CD4-positive, alpha-beta T cell treated with Interleukin-2 at 100 ng/mL for 4 hours (primary cell): ENCODE results near the gene RNF225.
"Not testable (repeated sequence)": the region's sequence is repeated elsewhere in the genome, so short reads cannot be mapped to it uniquely, and the experiment has no call there.

ENCODE experiments used
- DNase-seq: peaks from one replicate; pipeline ENCODE4 v3.0.0-alpha.2; 2020; ENCODE audit warnings: low spot score

RNF225 gene

GRCh38 chr19:58395220-58395978 is at the start of gene RNF225:
Gene RNF225, plus strand, starts transcription at chr19:58395656. Its CDS starts 434 bp downstream, at chr19:58396090.
- no peak for DNase-seq

DNA sequence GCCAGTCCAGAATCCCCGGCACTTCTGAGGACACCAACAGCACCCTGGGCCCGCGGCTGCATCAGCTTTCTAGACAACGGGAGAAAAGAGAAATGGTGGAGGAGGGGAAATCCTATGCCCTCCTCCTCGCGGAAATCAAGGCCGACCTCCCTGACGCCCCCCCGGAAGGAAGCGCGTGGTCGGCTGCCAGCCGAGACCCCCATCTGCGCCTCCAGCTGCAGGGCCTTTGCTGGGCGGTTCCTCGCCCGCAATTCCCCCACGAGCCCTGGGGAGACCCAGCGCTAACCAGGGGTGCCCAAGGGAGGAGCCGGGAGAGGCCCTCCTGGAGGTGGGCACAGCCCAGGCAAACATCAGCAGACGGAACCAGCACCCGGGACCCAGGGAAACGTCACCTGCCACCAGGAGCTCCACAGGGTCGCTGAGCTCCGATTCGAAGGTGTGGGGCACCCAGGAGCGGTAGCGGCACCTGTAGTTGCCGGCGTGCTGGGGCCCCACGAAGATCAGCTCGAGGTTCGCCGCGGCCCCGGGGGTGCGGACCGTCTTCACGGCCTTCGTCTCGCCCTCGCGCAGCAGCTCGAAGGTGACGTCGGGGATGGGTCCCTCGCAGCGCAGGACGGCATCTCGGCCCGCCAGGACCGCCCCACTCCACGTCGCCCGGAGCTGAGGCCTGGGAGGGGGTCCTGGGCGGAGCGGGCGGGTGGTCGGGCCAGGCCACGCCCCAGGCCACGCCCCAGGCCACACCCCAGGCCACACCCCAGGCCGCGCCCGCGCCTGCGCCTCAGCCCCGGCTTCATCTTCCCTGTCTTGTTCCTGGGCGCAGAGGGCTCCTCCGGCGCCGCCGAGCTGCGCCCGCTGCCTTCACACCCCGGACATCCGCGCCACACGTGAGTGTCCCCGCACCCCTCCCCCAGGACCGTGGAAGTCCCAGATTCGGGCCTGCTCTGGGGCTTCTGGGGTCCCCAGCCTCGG is 48.2 kb upstream of the RNF225 start:
- DNase-seq, result peak; percentile 62

DNA sequence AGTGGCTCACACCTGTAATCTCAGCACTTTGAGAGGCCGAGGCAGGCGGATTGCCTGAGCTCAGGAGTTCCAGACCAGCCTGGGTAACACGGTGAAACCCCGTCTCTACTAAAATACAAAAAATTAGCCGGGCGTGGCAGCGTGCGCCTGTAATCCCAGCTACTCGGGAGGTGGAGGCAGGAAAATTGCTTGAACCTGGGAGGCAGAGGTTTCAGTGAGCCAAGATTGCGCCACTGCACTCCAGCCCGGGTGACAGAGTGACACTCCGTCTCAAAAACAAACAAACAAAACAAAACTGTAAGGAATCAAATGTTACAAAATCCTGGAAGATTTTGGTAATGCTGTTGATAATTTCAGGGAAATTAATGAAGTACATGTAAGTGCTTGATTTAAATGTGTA is 47.4 kb upstream of the RNF225 start:
- DNase-seq, result not testable (repeated sequence)

DNA sequence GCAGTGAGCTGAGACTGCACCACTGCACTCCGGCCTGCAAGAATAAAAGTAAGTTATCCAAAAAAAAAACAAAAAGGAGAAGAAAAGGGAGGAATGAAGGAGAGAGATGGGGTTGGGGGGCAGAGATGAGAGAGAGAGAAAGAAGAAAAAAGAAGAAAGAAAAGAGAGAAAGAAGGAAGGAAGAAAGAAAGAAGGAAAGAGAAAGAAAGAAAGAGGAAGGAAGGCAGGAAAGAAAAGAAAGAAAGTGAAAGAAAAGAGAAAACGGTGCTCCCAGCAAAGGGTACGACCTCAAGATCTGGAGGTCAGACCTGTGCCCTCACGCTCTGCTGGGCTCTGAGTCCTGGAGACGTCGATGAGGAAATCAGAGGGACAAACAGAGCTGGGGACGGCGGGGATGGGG is 45.9 kb upstream of the RNF225 start:
- no peak for DNase-seq

DNA sequence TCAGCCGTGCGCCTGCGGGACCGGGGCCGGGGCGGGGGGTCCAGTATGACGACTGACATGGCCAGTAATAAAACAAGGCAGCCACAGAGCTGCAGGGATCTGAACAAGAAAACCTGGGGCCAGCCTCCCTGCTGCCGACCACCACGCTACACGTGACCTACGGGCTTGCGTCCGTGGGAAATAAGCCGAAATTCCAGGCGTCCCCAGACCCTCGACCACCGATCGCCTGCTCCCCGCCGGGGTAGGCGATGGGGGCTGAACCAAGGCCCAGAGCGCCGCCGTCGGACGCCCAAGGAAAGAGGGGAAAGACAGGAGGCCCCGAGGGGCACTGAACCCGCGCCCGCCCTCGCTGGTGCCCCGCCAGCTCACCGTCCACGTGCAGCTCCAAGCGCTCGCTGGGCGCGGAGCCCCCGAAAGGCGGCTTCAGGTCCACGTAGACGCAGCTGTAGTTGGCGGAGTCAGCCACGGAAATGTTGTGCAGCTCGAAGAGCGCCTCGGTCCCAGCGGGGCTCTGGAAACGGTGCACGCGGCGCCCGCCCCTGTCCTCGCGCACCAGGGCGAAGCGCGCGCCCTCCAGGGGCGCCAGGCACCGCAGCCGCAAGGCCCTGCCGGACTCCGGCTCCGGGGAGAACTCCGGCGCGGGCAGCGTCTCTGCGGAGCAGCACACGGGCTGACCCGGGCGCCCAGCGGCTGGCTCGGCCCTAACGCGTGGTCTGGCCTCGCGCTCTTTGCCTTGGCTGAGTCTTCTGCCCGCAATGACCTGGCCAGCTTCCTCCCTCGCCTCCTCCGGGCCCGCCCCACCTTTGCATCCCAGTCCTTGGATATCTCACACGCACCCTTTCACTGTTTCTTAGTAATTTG is 45.2 kb upstream of the RNF225 start:
- no peak for DNase-seq

DNA sequence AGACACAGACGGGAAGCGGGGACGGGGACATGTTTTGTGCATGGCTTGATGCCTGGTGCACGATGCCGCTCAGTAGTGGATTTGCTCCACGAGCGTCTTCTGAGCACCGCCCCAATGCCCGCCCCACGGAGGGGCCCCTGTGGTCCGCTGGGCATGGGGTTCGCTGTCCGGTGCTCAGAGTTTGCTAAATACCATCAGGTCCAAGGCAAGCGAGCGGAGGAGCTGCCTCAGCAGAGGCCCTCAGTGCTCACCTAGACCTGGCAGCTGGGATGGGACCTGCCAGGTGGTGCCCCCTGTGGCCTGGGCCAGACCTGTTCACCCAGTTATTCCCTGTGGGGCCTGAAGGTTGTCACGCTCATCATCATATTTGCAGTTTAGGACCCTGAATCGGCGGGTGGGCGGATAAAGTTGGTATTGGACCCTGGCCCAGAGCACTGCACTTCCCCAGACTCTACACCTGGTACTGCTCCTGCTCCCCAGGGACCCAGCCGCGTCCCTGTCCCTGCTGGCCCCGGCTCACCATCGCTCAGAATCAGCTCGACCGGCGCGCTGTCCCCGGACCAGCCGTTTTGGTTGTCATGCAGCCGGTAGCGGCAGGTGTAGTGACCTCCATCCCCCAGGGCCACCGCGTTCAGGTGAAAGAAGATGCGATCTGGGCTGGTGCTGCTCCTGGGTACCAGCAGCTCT is 44.4 kb upstream of the RNF225 start:
- no peak for DNase-seq

- DNase-seq, result no peak
Observed at GRCh38 chr19:58351558-58351878, 43.9 kb upstream of the RNF225 start.

- DNase-seq, result no peak
Observed at GRCh38 chr19:58351990-58352755, 43.3 kb upstream of the RNF225 start.

GRCh38 chr19:58352760-58353671 is 42.4 kb upstream of the RNF225 start, which contains the start of gene A1BG:
Gene A1BG, minus strand, starts transcription at chr19:58353492. Its CDS starts 55 bp downstream, at chr19:58353437.
- DNase-seq, result no peak

- DNase-seq, result no peak
Observed at GRCh38 chr19:58353717-58354477, 41.6 kb upstream of the RNF225 start.

- DNase-seq, result no peak
Observed at GRCh38 chr19:58354478-58355030, 40.9 kb upstream of the RNF225 start.

DNA sequence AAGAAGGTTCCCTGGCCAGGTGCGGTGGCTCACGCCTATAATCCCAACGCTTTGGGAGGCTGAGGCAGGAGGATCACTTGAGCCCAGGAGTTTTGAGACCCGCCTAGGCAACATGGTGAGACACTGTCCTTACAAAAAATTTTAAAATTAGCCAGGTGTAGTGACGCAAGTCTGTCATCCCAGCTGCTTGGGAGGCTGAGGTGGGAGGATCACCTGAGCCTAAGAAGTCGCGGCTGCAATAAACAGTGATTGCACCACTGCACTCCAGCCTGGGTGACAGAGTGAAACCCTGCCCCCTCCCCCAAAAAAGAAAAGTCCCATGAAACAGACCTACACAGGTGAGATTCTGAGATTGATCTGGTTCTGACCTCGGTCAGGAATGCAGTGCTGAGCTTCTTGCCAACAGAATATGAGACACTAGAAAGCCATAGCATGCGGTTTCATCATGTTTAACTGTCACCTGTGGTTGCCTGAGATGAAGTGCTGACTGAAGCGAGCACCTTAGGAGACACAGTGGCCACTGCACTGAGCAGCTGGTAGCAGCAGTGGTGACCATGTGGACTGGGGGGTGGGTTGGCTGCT is 40.1 kb upstream of the RNF225 start:
- no peak for DNase-seq

GRCh38 chr19:58355908-58356765 is 39.3 kb upstream of the RNF225 start:
- DNase-seq, result peak; percentile 23

DNA sequence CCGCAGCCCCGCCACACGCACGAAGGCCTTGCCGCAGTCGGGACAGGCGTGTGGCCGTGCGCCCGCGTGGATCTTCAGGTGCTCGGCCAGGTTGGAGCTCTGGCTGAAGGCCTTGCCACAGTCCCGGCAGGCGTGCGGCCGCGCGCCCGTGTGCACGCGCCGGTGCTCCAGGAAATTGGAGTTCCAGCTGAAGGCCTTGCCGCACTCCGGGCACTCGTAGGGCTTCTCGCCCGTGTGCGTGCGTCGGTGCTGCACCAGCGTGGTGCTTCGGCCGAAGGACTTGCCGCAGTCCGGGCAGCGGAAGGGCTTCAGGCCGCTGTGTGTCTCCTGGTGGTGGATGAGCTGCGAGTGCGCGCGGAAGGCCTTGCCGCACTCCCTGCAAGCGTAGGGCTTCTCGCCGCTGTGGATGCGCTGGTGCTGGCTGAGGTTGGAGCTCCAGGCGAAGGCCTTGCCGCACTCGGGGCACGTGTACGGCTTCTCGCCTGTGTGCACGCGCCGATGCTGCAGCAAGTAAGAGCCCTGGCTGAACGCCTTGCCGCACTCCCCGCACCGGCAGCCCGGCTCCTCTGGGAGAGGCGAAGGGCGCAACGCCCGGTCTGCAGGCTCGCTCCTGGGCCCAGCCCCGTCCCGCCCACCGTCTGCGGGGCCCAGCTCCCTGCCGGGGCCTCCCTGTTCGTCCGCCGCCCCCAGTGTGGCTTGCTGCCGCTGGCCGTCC is 38.5 kb upstream of the RNF225 start:
- DNase-seq, result no peak

- no peak for DNase-seq
Observed at GRCh38 chr19:58357481-58358145, 37.8 kb upstream of the RNF225 start.

DNA sequence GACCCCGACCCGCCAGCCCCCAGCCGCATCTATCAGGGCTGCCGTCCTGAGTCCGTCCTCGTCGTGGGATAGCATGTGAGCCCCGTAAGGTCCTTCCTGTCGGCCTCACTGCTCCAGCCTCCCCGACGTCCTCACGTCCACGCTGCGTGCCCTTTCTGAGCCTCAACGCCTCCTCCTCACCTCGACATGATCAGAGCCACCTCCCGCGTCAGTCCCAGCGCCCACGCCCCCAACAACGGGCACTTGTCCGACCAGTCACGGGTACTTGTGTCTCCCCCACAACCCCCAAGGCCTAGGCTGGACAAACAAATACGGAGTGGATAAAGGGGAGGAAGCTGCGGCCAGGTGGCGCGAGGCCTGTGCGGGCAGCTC is 33.6 kb upstream of the RNF225 start:
- DNase-seq, result peak; percentile 24
